Muscle of leg (tissue), 11 donors: ENCODE results near the gene KIRREL3. TPM values are rescaled to one million over a fixed set of nuclear protein-coding genes. Genes with fewer than 3 reads are reported as not detected.
A peak's percentile ranks its signal among the peaks of the same experiment; 100 is the strongest.

ENCODE experiments used
- DNase-seq: peaks from one replicate; pipeline ENCODE4 v3.0.0; 2013
- H3K27ac ChIP-seq: one replicate; pipeline ENCODE4 v1.5.1; 2013; ENCODE audit warnings: mild to moderate bottlenecking, low read length, control low read depth
- H3K27me3 ChIP-seq: one replicate; pipeline ENCODE4 v1.6.1; 2013; ENCODE audit warnings: low read length; ENCODE audit not compliant: control insufficient read depth, insufficient read depth
- H3K36me3 ChIP-seq: one replicate; pipeline ENCODE4 v1.6.1; 2013; ENCODE audit warnings: low read length; ENCODE audit not compliant: control insufficient read depth, insufficient read depth
- H3K4me1 ChIP-seq: one replicate; pipeline ENCODE4 v1.6.1; 2013; ENCODE audit warnings: low read length; ENCODE audit not compliant: control insufficient read depth, insufficient read depth
- H3K4me3 ChIP-seq: one replicate; pipeline ENCODE4 v1.5.1; 2013; ENCODE audit warnings: low read length, control low read depth
- H3K9me3 ChIP-seq: replicated peaks from 2 replicates; pipeline ENCODE4 v1.6.1; 2013; ENCODE audit warnings: low read depth, low read length; ENCODE audit not compliant: control insufficient read depth
- WGBS: methylation state at CpG from one replicate; pipeline ENCODE4 v1.1.5; 2013; ENCODE audit warnings: missing lambda C conversion rate; ENCODE audit not compliant: insufficient coverage; 5-methylcytosine and 5-hydroxymethylcytosine counted together
- polyA plus RNA-seq, 8 donors: library from polyadenylated mRNA; unstranded; fragments of 120-200 nt; gene quantifications; one replicate each; pipeline versions ENCODE4 v1.2.1 to v1.2.3, GENCODE V29; 2013; ENCODE audit warnings: inconsistent platforms in 1 of 8, low replicate concordance in 1 of 8; ENCODE audit not compliant: insufficient read length in 8 of 8, insufficient read depth in 1 of 8
- total RNA-seq: library from RNA; stranded (reverse); fragments of 120-200 nt; gene quantifications from one replicate; pipeline ENCODE4 v1.2.4, GENCODE V29; 2013

The KIRREL3 gene
- total and polyA plus RNA-seq, 9 donors, result 0.27 to 1.8 (median 0.93) TPM

GRCh38 chr11:126754591-126755426 is 245.8 kb downstream of the KIRREL3 start:
- Histone ChIP-seq H3K9me3 (no peaks in the 10 kb centered on the region), H3K4me1 (peaks cover 5% of the 10 kb centered on the region), H3K27ac (no peak overlapping the region), H3K4me3 (no peak overlapping the region), H3K36me3 (no peaks in the 10 kb centered on the region), H3K27me3 (peaks cover 8% of the 10 kb centered on the region)
- 100% methylated on average over 1 of the region's 7 CpGs for WGBS
- no peak for DNase-seq

GRCh38 chr11:126753990-126754389 is 246.6 kb downstream of the KIRREL3 start:
- no peak overlapping the region for H3K4me3 ChIP-seq
- H3K4me1 ChIP-seq, result peaks cover 5% of the 10 kb centered on the region
- H3K36me3 ChIP-seq, result no peaks in the 10 kb centered on the region
- WGBS, result no CpG with 5 or more reads among the region's 1 CpG
- no peaks in the 10 kb centered on the region for H3K9me3 ChIP-seq
- no peak overlapping the region for H3K27ac ChIP-seq
- H3K27me3 ChIP-seq, result peaks cover 3% of the 10 kb centered on the region
- no peak for DNase-seq

- H3K27ac ChIP-seq, result no peak overlapping the region
- peak; percentile 71 for DNase-seq
- H3K27me3 ChIP-seq, result peaks cover 8% of the 10 kb centered on the region
- no peaks in the 10 kb centered on the region for H3K4me1 ChIP-seq
- WGBS, result 40% methylated on average over 1 of the region's 4 CpGs
- H3K9me3 ChIP-seq, result no peaks in the 10 kb centered on the region
- no peak overlapping the region for H3K4me3 ChIP-seq
- no peaks in the 10 kb centered on the region for H3K36me3 ChIP-seq
These were observed 249.3 kb downstream of the KIRREL3 start for GRCh38 chr11:126751242-126751641.

GRCh38 chr11:126748793-126749192 is 251.8 kb downstream of the KIRREL3 start:
- H3K4me3 ChIP-seq, result no peak overlapping the region
- no peaks in the 10 kb centered on the region for H3K4me1 ChIP-seq
- peaks cover 12% of the 10 kb centered on the region for H3K27me3 ChIP-seq
- no peak for DNase-seq
- WGBS, result 63% methylated on average over 3 of the region's 6 CpGs
- H3K9me3 ChIP-seq, result no peaks in the 10 kb centered on the region
- H3K36me3 ChIP-seq, result no peaks in the 10 kb centered on the region
- H3K27ac ChIP-seq, result no peak overlapping the region

- Histone ChIP-seq H3K4me1 (no peaks in the 10 kb centered on the region), H3K27me3 (peaks cover 12% of the 10 kb centered on the region), H3K4me3 (no peak overlapping the region), H3K36me3 (no peaks in the 10 kb centered on the region), H3K9me3 (no peaks in the 10 kb centered on the region), H3K27ac (no peak overlapping the region)
- no peak for DNase-seq
- WGBS, result 60% methylated on average over 14 of the region's 17 CpGs
These were observed 252.3 kb downstream of the KIRREL3 start for GRCh38 chr11:126748100-126748791.

- DNase-seq, result no peak
- Histone ChIP-seq H3K36me3 (no peaks in the 10 kb centered on the region), H3K4me3 (no peak overlapping the region), H3K27me3 (peaks cover 12% of the 10 kb centered on the region), H3K4me1 (no peaks in the 10 kb centered on the region), H3K27ac (no peak overlapping the region), H3K9me3 (no peaks in the 10 kb centered on the region)
- WGBS, result 95% methylated on average over 8 of the region's 9 CpGs
These were observed 253.3 kb downstream of the KIRREL3 start for GRCh38 chr11:126747315-126747714.

- no peak overlapping the region for H3K4me3 ChIP-seq
- WGBS, result 93% methylated on average over 3 of the region's 4 CpGs
- peaks cover 12% of the 10 kb centered on the region for H3K27me3 ChIP-seq
- H3K4me1 ChIP-seq, result no peaks in the 10 kb centered on the region
- H3K36me3 ChIP-seq, result no peaks in the 10 kb centered on the region
- no peak for DNase-seq
- H3K9me3 ChIP-seq, result no peaks in the 10 kb centered on the region
- H3K27ac ChIP-seq, result no peak overlapping the region
These were observed 254.1 kb downstream of the KIRREL3 start for GRCh38 chr11:126746443-126746842.

GRCh38 chr11:126744699-126745098 is 255.9 kb downstream of the KIRREL3 start:
- Histone ChIP-seq H3K36me3 (no peaks in the 10 kb centered on the region), H3K27ac (no peak overlapping the region), H3K27me3 (peaks cover 12% of the 10 kb centered on the region), H3K4me1 (no peaks in the 10 kb centered on the region), H3K9me3 (no peaks in the 10 kb centered on the region), H3K4me3 (no peak overlapping the region)
- no CpG with 5 or more reads among the region's 4 CpGs for WGBS
- DNase-seq, result no peak

GRCh38 chr11:126743628-126744027 is 256.9 kb downstream of the KIRREL3 start:
- H3K27ac ChIP-seq, result no peak overlapping the region
- H3K27me3 ChIP-seq, result peaks cover 8% of the 10 kb centered on the region
- no peak for DNase-seq
- H3K36me3 ChIP-seq, result no peaks in the 10 kb centered on the region
- H3K4me1 ChIP-seq, result no peaks in the 10 kb centered on the region
- 82% methylated on average over 1 of the region's 2 CpGs for WGBS
- H3K9me3 ChIP-seq, result no peaks in the 10 kb centered on the region
- no peak overlapping the region for H3K4me3 ChIP-seq

GRCh38 chr11:126742582-126742981 is 258.0 kb downstream of the KIRREL3 start:
- H3K4me3 ChIP-seq, result no peak overlapping the region
- peaks cover 5% of the 10 kb centered on the region for H3K27me3 ChIP-seq
- H3K9me3 ChIP-seq, result no peaks in the 10 kb centered on the region
- H3K4me1 ChIP-seq, result no peaks in the 10 kb centered on the region
- WGBS, result 100% methylated on average over 1 of the region's 4 CpGs
- no peak for DNase-seq
- H3K27ac ChIP-seq, result no peak overlapping the region
- H3K36me3 ChIP-seq, result no peaks in the 10 kb centered on the region
